Measurements from ENCODE around the gene TBX15.

TBX15 gene

GRCh38 chr1:118983558-118984041 lies 4.5 kb downstream of the TBX15 start:
- no peaks in the 10 kb centered on the region for H3K36me3 ChIP-seq (ENCODE audit: low read length)
- H3K4me3 ChIP-seq (ENCODE audit: insufficient read depth, low read length, poor library complexity, severe bottlenecking): no peak overlapping the region
- no peaks in the 10 kb centered on the region for H3K27me3 ChIP-seq (ENCODE audit: low read length)
- H3K9me3 ChIP-seq (ENCODE audit: insufficient read depth, low read length): no peaks in the 10 kb centered on the region
- no peaks in the 10 kb centered on the region for H3F3A ChIP-seq (ENCODE audit: insufficient read depth)
- H3K4me2 ChIP-seq (ENCODE audit: low read depth, low read length, poor library complexity, severe bottlenecking): no peak overlapping the region
- H3K27ac ChIP-seq (ENCODE audit: low read depth, low read length): no peak overlapping the region
- H2AFZ ChIP-seq (ENCODE audit: low read depth, low read length, severe bottlenecking): no peak overlapping the region
- H3K79me2 ChIP-seq (ENCODE audit: insufficient read depth, low read length): no peaks in the 10 kb centered on the region
- H3K9ac ChIP-seq (ENCODE audit: low read length): no peak overlapping the region
- H3K9me2 ChIP-seq (replicated peaks; ENCODE audit: insufficient read depth, low read length): no peaks in the 10 kb centered on the region
- H4K20me1 ChIP-seq (ENCODE audit: low read depth, low read length): no peaks in the 10 kb centered on the region
- no peak for TF ChIP-seq EZH2phosphoT487 (conservative IDR thresholded peaks at IDR 0.05; ENCODE audit: low read length)
- no peak for TF ChIP-seq CTCF (IDR thresholded peaks at IDR 0.05; ENCODE audit: insufficient read depth, low read length, poor library complexity, severe bottlenecking)

GRCh38 chr1:118982821-118983557 lies 5.2 kb downstream of the TBX15 start:
- Histone ChIP-seq H3K9ac (ENCODE audit: low read length) (no peak overlapping the region), H3K9me2 (replicated peaks; ENCODE audit: insufficient read depth, low read length) (no peaks in the 10 kb centered on the region), H3K4me3 (ENCODE audit: insufficient read depth, low read length, poor library complexity, severe bottlenecking) (no peak overlapping the region), H3K9me3 (ENCODE audit: insufficient read depth, low read length) (no peaks in the 10 kb centered on the region), H3K36me3 (ENCODE audit: low read length) (no peaks in the 10 kb centered on the region), H3K27me3 (ENCODE audit: low read length) (no peaks in the 10 kb centered on the region), H3F3A (ENCODE audit: insufficient read depth) (no peaks in the 10 kb centered on the region), H4K20me1 (ENCODE audit: low read depth, low read length) (no peaks in the 10 kb centered on the region), H3K27ac (ENCODE audit: low read depth, low read length) (no peak overlapping the region), H3K79me2 (ENCODE audit: insufficient read depth, low read length) (no peaks in the 10 kb centered on the region), H2AFZ (ENCODE audit: low read depth, low read length, severe bottlenecking) (no peak overlapping the region), H3K4me2 (ENCODE audit: low read depth, low read length, poor library complexity, severe bottlenecking) (no peak overlapping the region)
- no peak for TF ChIP-seq CTCF (IDR thresholded peaks at IDR 0.05; ENCODE audit: insufficient read depth, low read length, poor library complexity, severe bottlenecking)
- no peak for TF ChIP-seq EZH2phosphoT487 (conservative IDR thresholded peaks at IDR 0.05; ENCODE audit: low read length)

GRCh38 chr1:118982266-118982665 lies 5.9 kb downstream of the TBX15 start:
- Histone ChIP-seq H3K79me2 (ENCODE audit: insufficient read depth, low read length) (no peaks in the 10 kb centered on the region), H3K9me3 (ENCODE audit: insufficient read depth, low read length) (no peaks in the 10 kb centered on the region), H3K9ac (ENCODE audit: low read length) (no peak overlapping the region)

More at GRCh38 chr1:118982266-118982665, 5.9 kb downstream of the TBX15 start:
- Histone ChIP-seq H3K9me2 (replicated peaks; ENCODE audit: insufficient read depth, low read length) (no peaks in the 10 kb centered on the region), H4K20me1 (ENCODE audit: low read depth, low read length) (no peaks in the 10 kb centered on the region), H3K27ac (ENCODE audit: low read depth, low read length) (no peak overlapping the region), H3F3A (ENCODE audit: insufficient read depth) (no peaks in the 10 kb centered on the region), H2AFZ (ENCODE audit: low read depth, low read length, severe bottlenecking) (no peak overlapping the region), H3K4me3 (ENCODE audit: insufficient read depth, low read length, poor library complexity, severe bottlenecking) (no peak overlapping the region), H3K4me2 (ENCODE audit: low read depth, low read length, poor library complexity, severe bottlenecking) (no peak overlapping the region), H3K36me3 (ENCODE audit: low read length) (no peaks in the 10 kb centered on the region), H3K27me3 (ENCODE audit: low read length) (no peaks in the 10 kb centered on the region)
- TF ChIP-seq CTCF (IDR thresholded peaks at IDR 0.05; ENCODE audit: insufficient read depth, low read length, poor library complexity, severe bottlenecking) (no peak), EZH2phosphoT487 (conservative IDR thresholded peaks at IDR 0.05; ENCODE audit: low read length) (no peak)

Measured in SU-DHL-6 (cell line).